GM12878 (cell line): ENCODE measurements around the gene GRIK1. TPM values are rescaled to one million over a fixed set of nuclear protein-coding genes. Genes with fewer than 3 reads are reported as not detected.

Source experiments
- ATAC-seq: fragments of 200-7000 bp; cut with Tn5 transposase; 3 replicates; pipeline ENCODE4 v1.9.1; 2020; ENCODE audit warnings: mild to moderate bottlenecking, moderate library complexity
- BruUV-seq: library from RNA; stranded (reverse); fragments of 400-500 nt; replicated peaks from 2 replicates; lab custom pipeline; 2021; lab: Mats Ljungman, UMichigan
- CTCF ChIA-PET: fragments of 300-600 bp; sonication (Branson Sonifier 250); formaldehyde crosslinking; extraction: SDS; loops from one replicate; lab custom pipeline; 2021; ENCODE audit warnings: inconsistent platforms; lab: Yijun Ruan, JAX
- POLR2A ChIA-PET: fragments of 350-600 bp; formaldehyde crosslinking; extraction: SDS; loops from one replicate; lab custom pipeline; 2021; ENCODE audit warnings: inconsistent platforms; lab: Charles Lee
- RAD21 ChIA-PET: fragments of 300-600 bp; sonication (Branson Sonifier 250); formaldehyde crosslinking; loops from one replicate; lab custom pipeline; 2023; ENCODE audit warnings: antibody characterized with exemption; ENCODE audit not compliant: unreplicated experiment; lab: Charles Lee
- SMC1A ChIA-PET: fragments of 300-600 bp; sonication (Branson Sonifier 250); formaldehyde crosslinking; loops from one replicate; lab custom pipeline; 2023; ENCODE audit not compliant: unreplicated experiment, uncharacterized antibody; lab: Charles Lee
- DNase-seq: peaks from one replicate; pipeline ENCODE4 v3.0.0-alpha.2; 2011; ENCODE audit warnings: low read depth, low spot score
- FAIRE-seq: peaks from 3 replicates; lab custom pipeline; 2011; peaks lifted over from hg19 to GRCh38; lab: Jason Lieb, UNC
- H2AFZ ChIP-seq: 2 replicates; pipeline ENCODE4 v1.6.0; 2011; ENCODE audit warnings: low read depth, low read length, control low read depth; ENCODE audit not compliant: control insufficient read depth
- H3K27ac ChIP-seq: 2 replicates; pipeline ENCODE4 v1.5.1; 2011; ENCODE audit warnings: control low read depth; ENCODE audit not compliant: control insufficient read depth, insufficient read depth
- H3K27me3 ChIP-seq, 2 experiments: replicated peaks in 1 of 2; 2 replicates each; pipeline versions ENCODE4 v1.6.0 to v1.6.1; 2011; ENCODE audit warnings: low read length in 1 of 2; ENCODE audit not compliant: control insufficient read depth in 2 of 2, insufficient read depth in 2 of 2
- H3K36me3 ChIP-seq, 2 experiments: 2 replicates each; pipeline ENCODE4 v1.5.1; 2011; ENCODE audit warnings: low read length in 1 of 2; ENCODE audit not compliant: control insufficient read depth in 2 of 2, insufficient read depth in 2 of 2
- H3K4me1 ChIP-seq: 2 replicates; pipeline ENCODE4 v1.6.1; 2011; ENCODE audit warnings: mild to moderate bottlenecking, low read length, moderate library complexity, mixed read lengths; ENCODE audit not compliant: control insufficient read depth, insufficient read depth
- H3K4me2 ChIP-seq: 2 replicates; pipeline ENCODE4 v1.6.0; 2011; ENCODE audit warnings: control low read depth; ENCODE audit not compliant: control insufficient read depth, insufficient read depth
- H3K4me3 ChIP-seq: fragments of 200-600 bp; sonication (generic); 2 replicates; pipeline ENCODE4 v1.5.1; 2016
- H3K79me2 ChIP-seq: 2 replicates; pipeline ENCODE4 v1.6.0; 2011; ENCODE audit warnings: low read length; ENCODE audit not compliant: control insufficient read depth, insufficient read depth
- H3K9ac ChIP-seq: 2 replicates; pipeline ENCODE4 v1.8.0; 2011; ENCODE audit warnings: low read length, control low read depth, mixed read lengths; ENCODE audit not compliant: control insufficient read depth, insufficient read depth
- H3K9me3 ChIP-seq: replicated peaks from 3 replicates; pipeline ENCODE4 v1.5.1; 2011; ENCODE audit warnings: mild to moderate bottlenecking, low read length; ENCODE audit not compliant: control insufficient read depth, insufficient read depth
- H4K20me1 ChIP-seq: 2 replicates; pipeline ENCODE4 v1.6.0; 2011; ENCODE audit not compliant: control insufficient read depth, insufficient read depth
- CEBPZ ChIP-seq: fragments of 150-350 bp; IDR thresholded peaks from 2 replicates; pipeline ENCODE4 v1.6.1; 2016; ENCODE audit warnings: low read depth, low read length
- CHD1 ChIP-seq: IDR thresholded peaks from 2 replicates; pipeline ENCODE4 v1.6.1; 2012; ENCODE audit warnings: low read depth, low read length, improper control_type of control experiment
- E2F8 ChIP-seq: fragments of 450-650 bp; IDR thresholded peaks from 2 replicates; pipeline ENCODE4 v1.6.1; 2018; ENCODE audit warnings: mild to moderate bottlenecking, low read depth, moderate library complexity; ENCODE audit not compliant: partially characterized antibody
- EED ChIP-seq: sonication (generic); IDR thresholded peaks from 2 replicates; pipeline ENCODE4 v1.6.1; 2016; ENCODE audit warnings: antibody characterized with exemption, low read depth
- JUNB ChIP-seq: IDR thresholded peaks from 2 replicates; pipeline ENCODE4 v1.6.1; 2016; ENCODE audit warnings: antibody characterized with exemption, mild to moderate bottlenecking
- NFYA ChIP-seq: IDR thresholded peaks from 2 replicates; pipeline ENCODE4 v1.6.1; 2011; ENCODE audit warnings: low read depth, mild to moderate bottlenecking, low read length, improper control_type of control experiment, borderline replicate concordance
- RELB ChIP-seq: fragments of 450-650 bp; IDR thresholded peaks from 2 replicates; pipeline ENCODE4 v1.6.1; 2017; ENCODE audit warnings: low read depth, mild to moderate bottlenecking, moderate library complexity
- in situ Hi-C: fragments of 300-500 bp; cut with MboI; formaldehyde crosslinking; loops from 9 replicates; pipeline ENCODE4 v1.14.3; 2018; ENCODE audit warnings: mixed read lengths
- intact Hi-C: fragments of 100-400 bp; cut with micrococcal nuclease; formaldehyde crosslinking; loops from one replicate; pipeline ENCODE4 v1.14.2; 2022; ENCODE audit not compliant: unreplicated experiment
- polyA plus RNA-seq, 11 experiments: library from polyadenylated mRNA; depleted of rRNA in 4 of 11; unstranded in 6 of 11; stranded (reverse) in 5 of 11; fragments of >200 nt; fragmentation: Nextera tagmentation in 4 of 11; fragmentation: Illumina TruSeq in 1 of 11; extraction: Ambion mirVana in 4 of 11; extraction: Trizol in 1 of 11; gene quantifications; 1 replicate in 1 of 11; 2 replicates in 10 of 11; pipeline versions ENCODE4 v1.2.1 to v1.2.3, GENCODE V29; 2011 to 2016; ENCODE audit warnings: inconsistent platforms in 2 of 11, missing spikeins in 2 of 11, low read depth in 1 of 11
- total RNA-seq, 4 experiments: library from RNA; depleted of rRNA in 3 of 4; stranded (reverse); fragments of >200 nt in 3 of 4; fragmentation: Illumina TruSeq in 1 of 4; extraction: Trizol in 1 of 4; gene quantifications; 2 replicates each; pipeline versions ENCODE4 v1.2.1 to v1.2.3, GENCODE V29; 2013 to 2021

The GRIK1 gene
- total and polyA plus RNA-seq, 10 of the 15 experiments (the other 5 are each of a cell fraction or from before 2014, with no cell fraction given), result 0.05 to 0.13 (median 0.09) TPM; not detected in 7

- TF ChIP-seq CEBPZ (no peak), RELB (no peak)
These were observed 209.5 kb downstream of the GRIK1 start (continued) for GRCh38 chr21:29730281-29730680.

GRCh38 chr21:29726044-29726443 lies 213.8 kb downstream of the GRIK1 start:
- Histone ChIP-seq H3K79me2 (no peaks in the 10 kb centered on the region), H3K9ac (no peak overlapping the region), H3K4me1 (no peaks in the 10 kb centered on the region), H3K4me2 (no peak overlapping the region), H3K27me3 (no peaks in the 10 kb centered on the region), H3K27ac (no peak overlapping the region), H3K4me3 (no peak overlapping the region), H2AFZ (no peak overlapping the region), H3K36me3 (no peaks in the 10 kb centered on the region), H3K9me3 (no peaks in the 10 kb centered on the region), H4K20me1 (no peaks in the 10 kb centered on the region)
- no TSS peak for BruUV-seq
- ChIA-PET POLR2A (no interaction called here), SMC1A (no interaction called here), CTCF (interaction anchor here (0.6 kb wide), 1 partner anchor 44 kb away, joined by 3 read pairs; no protein-coding TSS in a partner anchor), RAD21 (no interaction called here)
- in situ Hi-C loops (no loop called here), intact Hi-C loops (no loop called here)
- TF ChIP-seq EED (no peak), NFYA (no peak), CHD1 (no peak), JUNB (no peak), E2F8 (no peak)
- DNase-seq (no peak), ATAC-seq (no peak), FAIRE-seq (no peak)
